T-helper 22 cell (primary cell): ENCODE data around the gene KRTAP10-2.
"Not testable (repeated sequence)": the region's sequence is repeated elsewhere in the genome, so short reads cannot be mapped to it uniquely, and the experiment has no call there.

Source experiments
- DNase-seq: peaks from one replicate; pipeline ENCODE4 v3.0.0-alpha.2; 2020; ENCODE audit warnings: low read depth

Gene KRTAP10-2

GRCh38 chr21:44583089-44583799 lies 31.9 kb upstream of the KRTAP10-2 start:
- DNase-seq, result no peak

GRCh38 chr21:44582055-44582454 lies 30.8 kb upstream of the KRTAP10-2 start:
- no peak for DNase-seq

- no peak for DNase-seq
These were observed 29.9 kb upstream of the KRTAP10-2 start for GRCh38 chr21:44581158-44581557.

- DNase-seq, result not testable (repeated sequence)
These were observed 29.0 kb upstream of the KRTAP10-2 start, which contains the start of gene KRTAP10-5 for GRCh38 chr21:44580231-44580821. KRTAP10-5 (minus strand) TSS chr21:44580604; CDS start chr21:44580578, 26 bp downstream.

- DNase-seq, result no peak
These were observed 28.5 kb upstream of the KRTAP10-2 start for GRCh38 chr21:44579833-44580144.

DNA sequence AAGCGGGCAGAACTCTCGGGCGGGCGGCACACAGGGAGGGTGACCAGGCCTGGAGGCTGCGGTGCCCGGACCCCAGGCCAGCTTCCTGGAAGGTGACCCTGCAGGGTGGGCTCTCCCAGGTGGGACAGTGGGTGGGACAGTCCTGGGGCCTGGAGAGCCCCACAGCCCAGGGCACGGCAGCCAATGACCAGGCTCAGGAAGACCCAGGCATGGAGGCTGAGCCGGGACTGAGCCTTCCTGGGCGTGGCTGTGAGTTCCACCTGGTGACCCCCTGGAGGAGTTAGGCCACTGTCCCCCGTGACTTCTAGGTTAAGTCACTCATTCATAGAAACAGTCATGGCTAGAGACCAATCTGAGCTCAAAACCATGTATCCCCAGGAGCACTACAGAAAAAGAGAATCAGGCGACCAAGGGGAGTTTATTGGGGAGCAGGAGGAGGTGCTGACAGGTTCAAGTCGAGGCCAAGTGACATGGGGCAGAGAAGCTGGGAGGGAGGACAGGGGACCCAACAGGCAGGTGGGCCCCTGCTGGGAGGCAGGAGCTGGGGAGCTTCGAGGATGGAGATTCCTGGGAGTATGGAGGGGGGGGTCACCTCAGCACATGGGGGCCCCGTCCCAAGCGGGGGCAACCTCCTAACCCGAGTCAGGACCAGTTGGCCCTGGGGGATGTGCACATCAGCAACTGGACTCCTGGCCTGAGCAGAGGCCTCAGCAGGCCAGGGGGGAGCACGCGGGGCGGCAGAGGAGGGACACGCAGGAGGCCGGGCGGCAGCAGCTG lies 27.9 kb upstream of the KRTAP10-2 start:
- no peak for DNase-seq

GRCh38 chr21:44578371-44579055 lies 27.2 kb upstream of the KRTAP10-2 start:
- no peak for DNase-seq

GRCh38 chr21:44576025-44576420 lies 24.7 kb upstream of the KRTAP10-2 start:
- DNase-seq, result no peak

DNA sequence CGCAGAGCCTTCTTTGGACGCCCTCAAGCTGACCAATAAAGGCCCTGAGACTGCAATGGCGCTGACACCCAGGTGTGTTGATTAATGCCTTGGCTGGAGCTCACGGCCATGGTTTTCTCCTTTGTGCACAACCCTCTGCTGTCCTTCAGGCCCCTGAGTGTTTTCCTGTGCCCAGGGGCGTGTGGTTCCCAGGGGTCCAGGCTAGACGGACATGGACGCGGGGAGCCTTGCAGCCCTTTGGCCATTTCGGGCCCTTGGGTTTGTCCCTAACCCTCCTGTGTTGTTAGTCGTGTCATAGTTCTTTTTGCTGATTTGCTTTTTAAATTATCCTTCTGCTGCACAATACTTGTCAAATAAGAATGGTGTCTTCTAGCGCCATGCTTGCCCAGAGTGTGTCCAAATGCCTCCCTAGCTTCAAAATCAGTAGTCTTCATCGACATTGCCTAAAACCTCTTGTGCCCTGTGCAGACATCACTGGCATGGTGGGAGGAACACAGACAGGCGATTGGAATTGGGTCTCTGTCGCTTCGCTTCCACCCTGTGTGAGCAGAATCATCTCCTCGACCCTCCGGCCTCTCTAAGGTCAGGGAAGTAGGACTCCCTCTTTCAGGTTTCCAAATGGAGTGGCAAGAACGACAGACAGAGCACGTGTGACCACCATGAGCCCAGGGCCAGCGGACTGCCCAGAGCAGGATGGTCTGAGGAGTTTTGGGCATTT lies 24.2 kb upstream of the KRTAP10-2 start:
- no peak for DNase-seq

DNA sequence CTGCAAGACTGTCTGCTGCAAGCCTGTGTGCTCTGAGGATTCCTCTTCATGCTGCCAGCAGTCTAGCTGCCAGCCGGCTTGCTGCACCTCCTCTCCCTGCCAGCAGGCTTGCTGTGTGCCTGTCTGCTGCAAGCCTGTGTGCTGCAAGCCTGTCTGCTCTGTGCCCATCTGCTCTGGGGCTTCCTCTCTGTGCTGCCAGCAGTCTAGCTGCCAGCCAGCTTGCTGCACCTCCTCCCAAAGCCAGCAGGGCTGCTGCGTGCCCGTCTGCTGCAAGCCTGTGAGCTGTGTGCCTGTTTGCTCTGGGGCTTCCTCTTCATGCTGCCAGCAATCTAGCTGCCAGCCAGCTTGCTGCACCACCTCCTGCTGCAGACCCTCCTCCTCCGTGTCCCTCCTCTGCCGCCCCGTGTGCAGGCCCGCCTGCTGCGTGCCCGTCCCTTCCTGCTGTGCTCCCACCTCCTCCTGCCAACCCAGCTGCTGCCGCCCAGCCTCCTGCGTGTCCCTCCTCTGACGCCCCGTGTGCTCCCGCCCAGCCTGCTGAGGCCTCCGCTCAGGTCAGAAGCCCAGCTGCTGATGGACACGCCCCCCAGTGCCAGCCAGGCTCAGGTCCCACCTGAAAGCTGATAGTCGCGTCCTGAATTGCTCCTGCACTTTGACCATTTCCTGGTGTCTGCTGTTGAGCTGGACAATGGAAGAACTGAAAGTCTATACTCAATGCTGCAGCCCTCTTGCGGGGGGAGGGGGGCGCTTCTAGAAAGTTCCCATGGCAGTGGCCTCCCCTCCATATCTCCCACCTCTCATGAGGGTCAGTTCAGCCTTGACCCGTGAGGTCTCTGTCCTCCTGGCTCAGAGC lies 23.4 kb upstream of the KRTAP10-2 start:
- no peak for DNase-seq

DNA sequence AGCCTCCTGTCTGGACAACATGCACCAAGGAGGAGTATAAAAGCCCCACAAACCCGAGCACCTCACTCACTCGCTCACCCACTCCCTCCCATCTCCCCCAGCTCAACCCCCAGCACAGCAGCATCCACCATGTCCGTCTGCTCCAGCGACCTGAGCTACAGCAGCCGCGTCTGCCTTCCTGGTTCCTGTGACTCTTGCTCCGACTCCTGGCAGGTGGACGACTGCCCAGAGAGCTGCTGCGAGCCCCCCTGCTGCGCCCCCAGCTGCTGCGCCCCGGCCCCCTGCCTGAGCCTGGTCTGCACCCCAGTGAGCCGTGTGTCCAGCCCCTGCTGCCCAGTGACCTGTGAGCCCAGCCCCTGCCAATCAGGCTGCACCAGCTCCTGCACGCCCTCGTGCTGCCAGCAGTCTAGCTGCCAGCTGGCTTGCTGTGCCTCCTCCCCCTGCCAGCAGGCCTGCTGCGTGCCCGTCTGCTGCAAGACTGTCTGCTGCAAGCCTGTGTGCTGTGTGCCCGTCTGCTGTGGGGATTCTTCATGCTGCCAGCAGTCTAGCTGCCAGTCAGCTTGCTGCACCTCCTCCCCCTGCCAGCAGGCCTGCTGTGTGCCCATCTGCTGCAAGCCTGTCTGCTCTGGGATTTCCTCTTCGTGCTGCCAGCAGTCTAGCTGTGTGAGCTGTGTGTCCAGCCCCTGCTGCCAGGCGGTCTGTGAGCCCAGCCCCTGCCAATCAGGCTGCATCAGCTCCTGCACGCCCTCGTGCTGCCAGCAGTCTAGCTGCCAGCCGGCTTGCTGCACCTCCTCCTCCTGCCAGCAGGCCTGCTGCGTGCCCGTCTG lies 22.5 kb upstream of the KRTAP10-2 start, which contains the start of gene KRTAP10-4:
Gene KRTAP10-4 (plus strand): TSS at position 100 of the 827 bp plus-strand sequence. CDS start 30 bp downstream, at position 130.
- DNase-seq, result not testable (repeated sequence)

DNA sequence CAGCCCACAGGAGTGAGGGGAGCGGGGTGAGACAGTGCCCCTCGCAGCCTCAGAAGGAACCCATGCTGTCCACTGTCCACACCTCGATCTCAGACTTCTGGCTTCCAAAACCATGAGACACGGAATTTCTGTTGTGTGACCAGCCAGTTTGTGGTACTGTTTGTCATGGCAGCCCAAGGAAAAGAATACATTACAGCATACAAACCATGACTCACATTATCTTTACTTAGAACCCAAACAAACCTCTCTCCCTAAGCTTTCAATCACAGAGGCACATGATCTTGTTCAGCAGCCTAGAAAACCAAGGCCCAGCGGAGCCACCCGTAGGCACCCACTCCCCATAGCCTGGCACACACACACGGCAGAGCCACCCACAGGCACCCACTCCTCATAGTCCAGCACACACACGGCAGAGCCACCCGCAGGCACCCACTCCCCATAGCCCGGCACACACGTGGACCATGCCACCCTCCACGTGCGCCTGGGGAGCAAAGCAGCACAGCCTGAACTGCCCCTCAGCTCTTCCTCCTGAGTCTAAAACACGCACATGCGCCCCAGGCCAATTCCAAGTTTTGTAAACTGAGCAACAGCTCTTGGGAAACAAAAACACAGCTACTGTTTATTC lies 21.8 kb upstream of the KRTAP10-2 start:
- no peak for DNase-seq

- no peak for DNase-seq
These were observed 20.8 kb upstream of the KRTAP10-2 start for GRCh38 chr21:44571844-44572782.

DNA sequence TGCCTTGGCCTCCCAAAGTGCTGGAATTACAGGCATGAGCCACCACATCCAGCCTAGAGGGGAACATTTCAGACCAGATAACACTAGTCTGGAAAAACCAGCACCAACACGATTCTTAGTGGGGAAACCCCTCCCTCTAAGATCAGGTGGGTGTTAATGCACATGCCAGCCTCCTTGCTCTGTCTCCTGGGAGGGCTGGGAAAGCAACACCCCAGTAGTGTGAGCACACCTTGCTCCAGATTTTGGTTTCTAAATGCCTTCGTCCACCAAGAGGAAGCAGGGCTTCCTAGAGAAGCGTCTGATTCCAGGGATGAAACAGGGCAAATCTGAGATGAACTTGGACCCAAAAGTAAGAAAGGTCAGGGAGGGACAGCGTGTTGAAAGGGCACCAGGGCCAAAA lies 20.0 kb upstream of the KRTAP10-2 start:
- no peak for DNase-seq

GRCh38 chr21:44569861-44570517 lies 18.7 kb upstream of the KRTAP10-2 start:
- no peak for DNase-seq

GRCh38 chr21:44568667-44569556 lies 17.6 kb upstream of the KRTAP10-2 start:
- DNase-seq, result no peak

- no peak for DNase-seq
These were observed 17.0 kb upstream of the KRTAP10-2 start for GRCh38 chr21:44568261-44568660.
